ENCODE data around the gene LENG8.

LENG8 gene

DNA sequence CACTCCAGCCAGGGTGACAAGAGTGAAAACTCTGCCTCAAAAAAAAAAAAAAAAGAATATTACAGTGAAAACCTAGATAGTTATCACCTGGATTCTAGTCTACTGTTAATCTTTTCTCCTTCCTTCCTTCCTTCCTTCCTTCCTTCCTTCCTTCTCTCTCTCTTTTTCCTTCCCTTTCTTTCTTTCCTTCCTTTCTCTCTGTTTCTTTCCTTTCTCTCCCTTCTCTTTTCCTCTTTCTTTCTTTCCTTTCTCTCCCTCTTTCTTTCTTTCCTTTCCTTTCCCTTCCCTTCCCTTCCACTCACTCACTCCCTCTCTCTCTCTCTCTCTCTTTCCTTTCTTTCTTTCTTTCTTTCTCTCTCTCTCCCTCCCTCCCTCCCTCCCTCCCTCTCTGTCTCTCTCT is 43.4 kb upstream of the LENG8 start:
- H3K79me2 ChIP-seq (ENCODE audit: low read length) = no peaks in the 10 kb centered on the region
- H3K4me1 ChIP-seq (ENCODE audit: low read length) = no peaks in the 10 kb centered on the region
- TF ChIP-seq, protein P1, sequence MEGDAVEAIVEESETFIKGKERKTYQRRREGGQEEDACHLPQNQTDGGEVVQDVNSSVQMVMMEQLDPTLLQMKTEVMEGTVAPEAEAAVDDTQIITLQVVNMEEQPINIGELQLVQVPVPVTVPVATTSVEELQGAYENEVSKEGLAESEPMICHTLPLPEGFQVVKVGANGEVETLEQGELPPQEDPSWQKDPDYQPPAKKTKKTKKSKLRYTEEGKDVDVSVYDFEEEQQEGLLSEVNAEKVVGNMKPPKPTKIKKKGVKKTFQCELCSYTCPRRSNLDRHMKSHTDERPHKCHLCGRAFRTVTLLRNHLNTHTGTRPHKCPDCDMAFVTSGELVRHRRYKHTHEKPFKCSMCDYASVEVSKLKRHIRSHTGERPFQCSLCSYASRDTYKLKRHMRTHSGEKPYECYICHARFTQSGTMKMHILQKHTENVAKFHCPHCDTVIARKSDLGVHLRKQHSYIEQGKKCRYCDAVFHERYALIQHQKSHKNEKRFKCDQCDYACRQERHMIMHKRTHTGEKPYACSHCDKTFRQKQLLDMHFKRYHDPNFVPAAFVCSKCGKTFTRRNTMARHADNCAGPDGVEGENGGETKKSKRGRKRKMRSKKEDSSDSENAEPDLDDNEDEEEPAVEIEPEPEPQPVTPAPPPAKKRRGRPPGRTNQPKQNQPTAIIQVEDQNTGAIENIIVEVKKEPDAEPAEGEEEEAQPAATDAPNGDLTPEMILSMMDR (IDR thresholded peaks at IDR 0.05; ENCODE audit: low read length) = no peak
- no peak for TF ChIP-seq EZH2phosphoT487 (IDR thresholded peaks at IDR 0.05; ENCODE audit: low read length)
- no peak for TF ChIP-seq EZH2 (optimal IDR thresholded peaks at IDR 0.05; ENCODE audit: low read depth, low read length)
- no peak overlapping the region for H3K27ac ChIP-seq (ENCODE audit: low read length)
- H3K9me3 ChIP-seq (replicated peaks; ENCODE audit: insufficient read depth, low read length) = no peaks in the 10 kb centered on the region
- no peak overlapping the region for H2AFZ ChIP-seq (ENCODE audit: low read length)
- no peak overlapping the region for H3K9ac ChIP-seq (ENCODE audit: low read length)
- no peaks in the 10 kb centered on the region for H3K9me2 ChIP-seq (replicated peaks; ENCODE audit: insufficient read depth, low read length)
- no peaks in the 10 kb centered on the region for H3K36me3 ChIP-seq (replicated peaks; ENCODE audit: insufficient read depth, low read length)
- no peak overlapping the region for H3K4me2 ChIP-seq (ENCODE audit: low read depth, low read length)
- H4K20me1 ChIP-seq (ENCODE audit: insufficient read depth, low read length) = no peaks in the 10 kb centered on the region
- no peak overlapping the region for H3K4me3 ChIP-seq (ENCODE audit: low read length)
- peaks cover 54% of the 10 kb centered on the region for H3K27me3 ChIP-seq (replicated peaks; ENCODE audit: insufficient read depth, low read length)
- no peaks in the 10 kb centered on the region for H3F3A ChIP-seq (ENCODE audit: insufficient read depth, low read length)
- no peak for DNase-seq

GRCh38 chr19:54407780-54408179 is 41.2 kb upstream of the LENG8 start:
- Histone ChIP-seq H3K27me3 (replicated peaks; ENCODE audit: insufficient read depth, low read length) (peaks cover 38% of the 10 kb centered on the region), H3K9me2 (replicated peaks; ENCODE audit: insufficient read depth, low read length) (no peaks in the 10 kb centered on the region), H3K27ac (ENCODE audit: low read length) (no peak overlapping the region), H3K4me3 (ENCODE audit: low read length) (no peak overlapping the region), H3K4me2 (ENCODE audit: low read depth, low read length) (no peak overlapping the region), H3K4me1 (ENCODE audit: low read length) (no peaks in the 10 kb centered on the region), H3K9me3 (replicated peaks; ENCODE audit: insufficient read depth, low read length) (no peaks in the 10 kb centered on the region), H3K79me2 (ENCODE audit: low read length) (no peaks in the 10 kb centered on the region), H2AFZ (ENCODE audit: low read length) (no peak overlapping the region), H4K20me1 (ENCODE audit: insufficient read depth, low read length) (no peaks in the 10 kb centered on the region), H3K9ac (ENCODE audit: low read length) (no peak overlapping the region), H3F3A (ENCODE audit: insufficient read depth, low read length) (no peaks in the 10 kb centered on the region), H3K36me3 (replicated peaks; ENCODE audit: insufficient read depth, low read length) (no peaks in the 10 kb centered on the region)
- no peak for DNase-seq
- TF ChIP-seq, protein P1 (IDR thresholded peaks at IDR 0.05; ENCODE audit: low read length) = no peak
- no peak for TF ChIP-seq EZH2 (optimal IDR thresholded peaks at IDR 0.05; ENCODE audit: low read depth, low read length)
- TF ChIP-seq EZH2phosphoT487 (IDR thresholded peaks at IDR 0.05; ENCODE audit: low read length) = no peak

- H3F3A ChIP-seq (ENCODE audit: insufficient read depth, low read length) = no peaks in the 10 kb centered on the region
- no peak for TF ChIP-seq EZH2phosphoT487 (IDR thresholded peaks at IDR 0.05; ENCODE audit: low read length)
- TF ChIP-seq, protein P1 (IDR thresholded peaks at IDR 0.05; ENCODE audit: low read length) = no peak
- TF ChIP-seq EZH2 (optimal IDR thresholded peaks at IDR 0.05; ENCODE audit: low read depth, low read length) = no peak
- H3K36me3 ChIP-seq (replicated peaks; ENCODE audit: insufficient read depth, low read length) = no peaks in the 10 kb centered on the region
- H3K4me1 ChIP-seq (ENCODE audit: low read length) = no peaks in the 10 kb centered on the region
- no peaks in the 10 kb centered on the region for H3K79me2 ChIP-seq (ENCODE audit: low read length)
- no peaks in the 10 kb centered on the region for H3K9me2 ChIP-seq (replicated peaks; ENCODE audit: insufficient read depth, low read length)
- peaks cover 34% of the 10 kb centered on the region for H3K27me3 ChIP-seq (replicated peaks; ENCODE audit: insufficient read depth, low read length)
- no peak for DNase-seq
- no peak overlapping the region for H3K27ac ChIP-seq (ENCODE audit: low read length)
- no peaks in the 10 kb centered on the region for H3K9me3 ChIP-seq (replicated peaks; ENCODE audit: insufficient read depth, low read length)
- no peak overlapping the region for H2AFZ ChIP-seq (ENCODE audit: low read length)
- H3K4me2 ChIP-seq (ENCODE audit: low read depth, low read length) = no peak overlapping the region
- no peaks in the 10 kb centered on the region for H4K20me1 ChIP-seq (ENCODE audit: insufficient read depth, low read length)
- H3K9ac ChIP-seq (ENCODE audit: low read length) = no peak overlapping the region
- no peak overlapping the region for H3K4me3 ChIP-seq (ENCODE audit: low read length)
Observed at GRCh38 chr19:54408456-54409026, 40.5 kb upstream of the LENG8 start.
